Stimulated activated CD4-positive, alpha-beta T cell treated with anti-CD3 and anti-CD28 coated beads, Interleukin-4, amount 100 ng/mL, for 1 hour (primary cell): ENCODE data around the gene ZDHHC14.

Experiments used
- DNase-seq: peaks from one replicate; pipeline ENCODE4 v3.0.0-alpha.2; 2020

Gene ZDHHC14

DNA sequence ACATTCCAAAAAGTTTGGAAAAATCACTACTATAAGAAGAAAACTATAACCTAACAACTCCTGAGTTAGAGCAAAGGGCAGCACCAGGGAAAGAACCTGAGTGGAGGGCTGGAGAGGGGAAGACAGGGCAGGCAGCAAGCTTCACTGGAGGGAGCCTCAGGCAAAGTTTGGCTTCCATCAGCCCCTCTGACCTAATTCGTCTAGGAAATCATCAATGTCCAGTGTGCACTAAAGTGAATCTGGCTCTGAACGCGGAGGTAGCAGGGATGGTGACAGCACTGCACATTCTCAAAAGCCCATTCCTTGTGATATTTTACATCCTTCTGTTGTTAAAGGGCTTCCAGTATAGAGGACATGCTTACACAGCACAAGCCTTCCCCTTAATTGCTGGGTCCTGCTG, 87.1 kb downstream of the ZDHHC14 start:
- no peak for DNase-seq

DNA sequence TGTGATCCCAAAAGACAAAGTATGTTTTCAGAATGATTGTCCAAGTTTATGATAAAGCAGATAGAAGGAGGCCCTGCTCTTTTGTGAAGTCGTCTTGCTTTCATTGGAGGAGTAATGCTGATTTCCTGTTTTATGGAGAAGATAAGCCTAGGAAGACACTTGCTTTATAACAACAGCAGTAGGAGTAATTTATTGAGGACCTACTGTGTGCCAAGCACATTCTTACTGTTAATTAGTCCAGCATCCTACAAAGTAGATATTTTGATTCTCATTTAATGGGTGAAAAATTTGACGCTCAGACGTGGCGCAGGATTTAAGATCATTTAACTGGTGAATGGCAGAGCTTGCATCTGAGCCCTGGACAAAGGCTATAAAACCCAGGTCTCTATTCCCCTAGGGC, 87.6 kb downstream of the ZDHHC14 start:
- DNase-seq: no peak

DNA sequence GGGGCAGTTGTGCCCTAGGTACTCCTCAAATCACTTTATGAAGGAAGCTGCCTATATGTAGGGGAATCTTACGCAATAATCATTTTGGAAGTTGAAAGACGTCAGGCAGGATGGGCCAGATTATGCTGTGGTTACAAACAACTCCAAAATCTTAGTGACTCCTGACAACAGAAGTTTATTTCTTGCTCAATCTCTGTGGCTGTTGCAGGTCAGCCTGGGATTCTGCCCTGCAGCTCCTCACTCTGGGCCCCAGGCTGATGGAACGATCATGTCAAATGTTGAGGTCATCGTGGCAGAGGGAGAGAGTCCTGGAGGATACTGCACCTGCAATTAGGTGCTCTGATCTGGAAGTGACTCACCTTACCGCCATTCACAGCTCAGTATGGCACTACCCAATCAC, 88.4 kb downstream of the ZDHHC14 start:
- DNase-seq: no peak

DNA sequence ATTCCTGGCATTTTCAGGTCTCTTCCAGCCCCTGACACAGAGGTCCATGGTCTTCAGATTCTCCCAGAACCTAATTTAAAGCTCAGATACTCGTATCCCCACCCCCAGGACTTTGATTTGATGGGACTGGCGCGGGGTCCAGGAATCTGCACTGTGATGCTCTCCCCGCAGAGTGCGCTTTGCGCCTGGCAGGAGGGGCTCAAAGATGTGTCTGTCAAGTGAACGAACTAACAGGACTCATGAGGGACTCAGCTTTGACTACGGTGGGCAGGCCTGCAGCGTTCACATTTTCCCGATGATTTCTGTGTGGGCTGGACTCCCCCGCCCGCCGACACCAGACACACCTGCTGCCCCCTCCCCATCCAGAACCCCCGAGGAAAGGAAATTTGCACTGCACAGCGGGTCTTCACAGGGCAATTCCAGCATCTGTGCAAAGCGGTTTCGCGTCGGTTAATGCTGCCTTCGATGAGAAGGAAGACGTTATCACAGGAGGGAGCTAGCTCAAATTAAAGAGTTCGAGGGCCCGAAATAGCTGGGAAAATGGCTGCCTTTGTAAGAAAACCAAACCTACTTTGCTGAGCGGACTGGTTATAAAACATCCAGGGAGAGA, 90.2 kb downstream of the ZDHHC14 start:
- DNase-seq: no peak

DNA sequence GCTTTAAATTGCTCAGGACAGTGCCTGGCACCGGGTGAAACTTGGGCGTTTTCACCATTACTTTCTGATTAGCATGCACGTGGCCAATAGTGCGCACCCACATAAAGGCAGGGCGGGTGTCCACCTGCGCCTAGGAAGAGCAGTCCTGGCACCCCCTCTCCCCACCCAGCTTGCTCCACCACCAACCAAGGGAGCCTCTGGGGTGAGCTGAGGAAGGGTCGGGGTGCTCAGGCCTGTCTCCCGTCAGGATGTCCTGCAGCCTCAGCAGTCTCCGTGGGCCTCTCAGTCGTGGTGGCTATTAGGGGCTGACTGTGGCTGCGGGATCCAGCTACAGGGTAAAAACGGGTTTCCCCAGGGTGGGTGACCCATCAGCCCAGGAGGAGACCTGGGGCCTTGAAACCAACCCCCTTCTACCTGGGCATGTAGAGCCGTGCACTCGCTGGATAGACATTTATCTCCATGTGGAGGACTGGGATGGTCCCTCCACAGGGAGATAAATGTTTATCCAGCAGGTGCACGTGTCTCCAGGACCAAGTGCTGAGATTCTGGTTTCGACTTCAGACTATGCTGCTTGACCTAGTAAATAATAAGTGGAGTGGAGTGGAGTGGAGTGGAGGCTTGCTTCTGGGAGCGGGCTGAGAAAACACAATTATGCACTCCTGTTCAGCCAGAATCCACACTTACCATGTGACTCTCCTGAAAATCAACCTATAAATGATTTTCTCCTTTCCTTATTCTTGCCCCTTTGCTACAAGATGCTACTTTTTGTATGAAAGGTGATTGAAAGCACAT, 91.1 kb downstream of the ZDHHC14 start:
- DNase-seq: no peak

DNA sequence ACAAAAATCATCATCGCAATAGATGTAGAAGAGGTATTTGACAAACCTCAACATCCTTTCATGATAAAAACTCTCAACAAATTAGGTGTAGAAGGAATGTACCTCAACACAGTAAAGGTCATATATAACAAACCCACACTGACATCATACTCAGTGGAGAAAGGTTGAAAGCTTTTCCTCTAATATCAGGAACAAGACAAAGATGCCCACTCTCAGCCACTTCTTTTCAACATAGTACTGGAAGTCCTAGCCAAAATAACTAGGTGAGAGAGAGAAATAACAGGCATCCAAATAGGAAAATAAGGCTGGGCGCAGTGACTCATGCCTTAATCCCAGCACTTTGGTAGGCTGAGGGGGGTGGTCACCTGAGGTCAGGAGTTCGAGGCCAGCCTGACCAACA, 95.8 kb downstream of the ZDHHC14 start:
- DNase-seq: no peak

DNA sequence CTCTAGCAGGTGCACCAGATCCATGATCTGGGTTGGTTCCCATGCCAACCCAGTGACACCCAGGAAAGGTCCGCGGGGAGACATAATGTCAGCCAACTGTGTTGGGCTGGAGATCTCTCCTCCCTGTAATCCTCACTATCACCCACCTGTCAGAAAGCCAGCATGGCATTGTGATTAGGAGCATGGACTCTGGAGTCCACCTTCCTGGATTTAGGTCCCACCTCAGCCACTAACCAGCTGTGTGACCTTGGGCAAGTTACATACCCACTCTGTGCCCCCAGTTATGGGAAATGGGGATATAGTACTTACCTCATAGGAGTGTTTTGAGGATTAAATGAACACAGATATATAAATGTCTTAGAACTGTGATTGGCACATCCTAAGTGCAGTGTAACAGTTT, 97.9 kb downstream of the ZDHHC14 start:
- no peak for DNase-seq

DNA sequence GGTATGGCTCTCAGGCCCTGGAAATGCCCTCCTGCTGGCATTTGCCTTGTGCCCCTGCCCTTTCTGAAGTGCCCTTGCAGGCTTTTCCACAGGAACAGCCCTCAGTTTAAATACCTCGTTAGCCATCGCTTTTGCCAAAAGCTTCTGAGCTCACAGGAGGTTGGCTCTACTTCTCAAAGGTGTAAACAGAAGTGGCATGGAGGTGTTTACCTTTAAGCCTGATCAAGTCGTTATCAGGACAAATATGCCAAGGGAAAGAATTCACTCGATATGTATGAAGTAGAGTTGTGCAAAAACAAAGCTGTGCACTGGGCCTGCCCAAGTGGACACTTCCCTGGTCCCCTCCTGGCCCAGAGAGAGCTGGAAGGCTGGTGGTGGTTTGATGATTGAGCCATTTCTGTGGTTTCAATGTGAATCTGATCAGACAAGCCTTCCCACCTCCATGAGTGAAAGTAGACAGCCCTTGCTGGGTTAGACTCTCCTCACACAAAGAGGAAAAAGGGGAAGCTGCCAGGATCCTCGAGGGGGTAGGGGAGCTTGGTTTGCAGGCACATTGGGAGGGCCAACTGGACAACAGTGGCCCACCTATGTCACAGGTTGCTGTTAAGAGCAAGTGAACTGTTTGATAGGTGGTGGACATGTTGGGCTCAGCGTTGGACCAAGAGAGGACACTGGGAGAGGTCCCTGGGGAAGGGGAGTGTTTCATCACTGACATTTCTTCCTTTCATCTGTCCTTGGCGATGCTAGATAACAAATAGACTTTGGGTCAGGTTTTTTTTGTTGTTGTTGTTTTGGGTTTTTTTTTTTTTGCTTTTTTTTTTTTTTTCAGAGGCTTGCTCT, 98.7 kb downstream of the ZDHHC14 start:
- no peak for DNase-seq

DNA sequence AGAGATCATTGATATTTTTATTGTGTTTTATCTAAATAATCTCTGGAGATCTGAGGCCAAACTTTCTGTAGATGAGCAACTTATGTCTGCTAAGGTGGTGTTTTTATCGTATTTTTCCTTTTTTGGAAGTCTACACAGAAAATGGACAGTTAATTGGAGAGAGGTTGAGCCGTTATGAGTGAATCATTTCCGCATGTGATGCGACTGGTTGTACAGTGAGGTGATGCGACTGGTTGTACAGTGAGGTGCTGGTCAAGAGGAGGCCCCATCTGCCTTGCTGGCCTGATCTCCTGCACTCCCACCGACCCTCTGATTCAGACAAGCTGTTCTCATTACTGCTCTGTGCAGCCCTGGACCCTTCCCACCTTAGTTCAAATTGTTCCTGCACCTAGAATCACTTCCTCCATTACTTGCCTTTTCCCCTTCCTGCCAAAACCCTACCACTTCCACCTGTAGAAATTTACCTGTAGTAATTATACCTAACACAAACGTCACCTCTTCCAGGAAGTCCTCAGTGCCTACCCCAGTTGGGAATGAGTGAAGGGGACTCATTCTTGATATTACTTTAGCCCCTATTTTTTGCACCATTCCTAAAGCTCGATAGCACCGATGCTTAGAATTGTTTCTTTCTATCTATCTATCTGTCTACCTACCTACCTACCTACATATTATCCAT, 100.3 kb downstream of the ZDHHC14 start:
- DNase-seq: no peak

DNA sequence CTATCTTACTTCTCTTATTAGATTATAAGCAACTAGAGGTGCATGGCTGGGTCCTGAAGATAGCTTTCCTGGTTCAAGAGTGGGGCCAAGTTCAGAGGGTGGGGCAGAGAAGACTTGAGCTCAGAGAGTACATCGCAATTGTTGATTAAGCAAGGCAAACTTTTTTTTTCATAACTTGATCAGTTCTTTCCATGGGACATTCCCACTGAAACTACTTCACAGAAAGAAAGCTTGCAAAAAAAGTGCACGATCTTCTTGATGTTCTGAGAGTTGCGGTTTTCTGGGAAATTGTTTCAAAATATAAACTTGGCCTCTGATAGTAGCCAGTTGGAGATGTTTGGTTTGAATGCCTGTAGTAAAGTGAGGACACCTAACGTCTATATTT, 100.9 kb downstream of the ZDHHC14 start:
- no peak for DNase-seq

DNA sequence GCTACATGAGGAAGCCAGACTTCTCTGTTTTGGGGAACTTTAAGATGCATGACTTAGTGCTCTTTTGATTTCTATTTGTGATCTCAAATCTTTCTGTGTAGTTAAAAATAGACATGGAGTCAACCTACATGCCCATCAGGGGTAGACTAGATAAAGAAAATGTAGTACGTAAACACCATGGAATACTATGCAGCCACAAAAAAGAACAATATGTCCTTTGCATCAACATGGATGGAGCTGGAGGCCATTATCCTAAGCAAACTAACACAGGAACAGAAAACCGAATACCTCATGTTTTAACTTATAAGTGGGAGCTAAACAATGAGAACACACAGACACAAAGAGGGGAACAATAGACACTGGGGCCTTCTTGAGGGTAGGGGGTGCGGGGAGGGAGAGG, 102.8 kb downstream of the ZDHHC14 start:
- no peak for DNase-seq

DNA sequence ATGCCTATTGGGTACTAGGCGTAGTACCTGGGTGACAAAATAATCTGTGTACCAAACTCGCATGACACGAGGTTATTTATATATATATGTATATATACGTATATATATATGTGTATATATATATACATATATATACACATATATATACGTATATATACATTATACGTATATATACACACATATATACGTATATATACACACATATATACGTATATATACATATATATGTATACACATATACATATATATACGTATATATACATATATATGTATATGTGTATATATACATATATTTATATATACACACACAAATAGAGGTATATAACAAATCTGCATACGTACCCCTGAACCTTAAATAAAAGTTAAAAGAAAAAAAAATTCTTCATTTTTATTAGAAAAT, 103.2 kb downstream of the ZDHHC14 start:
- no peak for DNase-seq

DNA sequence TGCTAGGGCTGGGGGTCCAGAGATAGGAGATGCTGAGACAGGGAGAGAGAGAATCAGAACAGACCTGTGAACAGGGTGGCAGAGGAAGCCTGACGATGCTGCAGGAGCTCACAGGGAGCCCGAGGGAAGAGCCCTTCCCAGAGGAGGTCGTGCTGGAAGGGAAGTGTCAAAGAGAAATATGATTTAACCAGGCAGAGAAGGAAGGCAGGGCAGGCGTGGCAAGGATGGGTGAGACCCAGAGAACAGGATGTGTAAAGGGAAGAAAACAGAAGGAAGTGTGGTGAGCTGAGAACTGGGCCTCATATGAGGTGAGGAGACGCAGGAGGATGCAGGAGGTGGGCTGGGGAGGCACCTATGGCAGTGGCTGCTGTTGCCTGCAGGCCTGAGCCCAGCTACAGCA, 105.6 kb downstream of the ZDHHC14 start:
- no peak for DNase-seq

DNA sequence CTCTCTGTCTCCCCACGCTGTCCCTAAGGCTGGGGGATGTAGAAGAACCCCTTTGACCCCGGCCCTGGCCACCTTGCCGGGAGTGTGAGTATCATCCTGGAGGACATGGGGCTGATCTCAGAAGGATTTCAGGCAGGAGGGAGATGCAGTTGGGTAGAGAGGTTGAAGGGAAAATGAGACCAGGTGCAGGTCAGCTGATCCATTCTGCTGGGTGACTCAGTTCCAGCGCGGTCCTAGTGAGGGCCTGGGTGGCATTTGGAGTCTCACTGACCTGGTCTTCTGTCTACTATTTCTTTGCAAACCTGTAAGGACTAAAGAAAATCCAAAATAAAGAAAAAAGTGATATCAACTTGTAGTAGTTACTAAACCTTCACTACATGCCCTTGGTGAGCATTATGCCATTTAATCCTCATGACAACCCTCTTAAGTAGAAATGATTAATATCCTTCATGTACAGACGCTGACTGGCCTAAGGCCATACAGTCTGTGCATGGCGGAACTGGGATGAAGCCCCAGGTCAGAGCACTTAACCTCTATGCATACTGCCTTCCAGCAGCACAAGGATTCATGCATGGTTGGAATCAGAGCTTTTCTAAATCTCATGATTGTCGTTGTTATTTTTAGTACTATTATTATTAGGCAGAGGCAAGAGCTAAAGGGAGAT, 106.3 kb downstream of the ZDHHC14 start:
- DNase-seq: no peak

DNA sequence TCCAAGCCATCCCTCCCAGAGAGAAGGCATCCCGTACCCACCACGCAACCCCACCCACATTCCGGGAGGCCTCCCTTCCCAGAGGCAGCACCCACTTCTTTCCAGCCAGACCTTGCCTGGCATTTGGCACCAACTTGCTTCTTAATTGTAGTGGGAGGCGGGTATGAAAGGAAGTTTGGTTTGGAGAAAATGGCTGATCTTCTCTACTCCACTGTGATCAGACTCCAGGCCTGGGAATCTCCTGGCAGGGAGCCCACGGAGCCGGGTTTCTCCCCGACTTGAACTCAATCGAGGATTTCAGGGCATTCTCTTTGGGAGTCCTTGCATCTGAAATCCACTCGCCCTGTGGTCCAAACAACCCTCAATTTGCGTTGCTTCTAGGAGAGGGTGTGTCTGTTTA, 107.1 kb downstream of the ZDHHC14 start:
- DNase-seq: no peak

DNA sequence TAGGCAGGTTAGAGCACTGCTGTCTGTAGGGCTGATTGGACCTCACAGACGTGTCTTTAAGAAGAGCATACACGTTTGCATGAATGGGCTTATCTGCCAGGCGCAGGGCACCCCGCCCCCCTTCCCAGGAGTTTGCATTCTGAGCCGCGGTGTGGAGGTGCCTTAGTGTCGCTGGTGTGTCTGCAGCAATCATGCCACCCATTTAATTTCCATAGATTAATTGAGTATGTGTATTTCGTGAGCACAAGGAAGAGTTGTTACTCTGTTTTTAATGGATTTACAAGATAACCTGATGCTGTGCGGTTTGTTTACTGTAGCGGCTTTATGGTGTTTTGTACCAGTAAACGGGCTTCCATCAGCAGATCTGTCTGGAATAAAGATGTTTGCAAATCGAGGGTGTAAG, 107.7 kb downstream of the ZDHHC14 start:
- DNase-seq: no peak

DNA sequence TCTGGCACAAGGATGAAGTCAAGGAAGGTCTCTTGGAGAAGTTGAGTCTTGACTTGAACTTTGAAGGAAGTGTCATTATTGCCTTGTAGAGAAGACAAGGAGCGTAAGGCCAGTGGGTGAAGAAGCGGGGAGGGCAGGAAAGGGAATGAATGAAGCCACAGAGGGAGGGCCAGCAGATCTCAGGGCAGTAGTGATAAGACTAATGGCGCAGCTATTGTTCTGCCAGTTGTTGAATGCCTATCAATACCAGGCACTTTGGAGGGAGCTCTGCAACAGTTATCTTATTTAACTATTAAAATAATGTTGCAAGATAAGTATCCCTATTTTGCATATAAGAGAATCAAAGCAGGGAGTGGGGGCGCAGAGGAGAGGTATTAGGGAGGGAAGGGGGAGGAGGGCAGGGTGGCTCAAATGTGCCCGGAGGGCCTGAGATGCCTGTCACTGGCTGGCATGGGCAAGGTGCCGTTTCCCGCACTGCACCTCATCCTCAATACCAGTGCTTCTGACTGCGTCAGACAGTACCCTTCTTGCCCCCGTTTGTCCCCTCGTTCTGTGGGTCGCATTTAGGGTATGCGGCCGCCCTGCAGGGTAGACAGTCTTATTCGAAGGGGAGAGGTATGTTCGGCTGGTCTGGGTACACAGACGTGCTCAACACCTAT, 109.8 kb downstream of the ZDHHC14 start:
- DNase-seq: no peak

DNA sequence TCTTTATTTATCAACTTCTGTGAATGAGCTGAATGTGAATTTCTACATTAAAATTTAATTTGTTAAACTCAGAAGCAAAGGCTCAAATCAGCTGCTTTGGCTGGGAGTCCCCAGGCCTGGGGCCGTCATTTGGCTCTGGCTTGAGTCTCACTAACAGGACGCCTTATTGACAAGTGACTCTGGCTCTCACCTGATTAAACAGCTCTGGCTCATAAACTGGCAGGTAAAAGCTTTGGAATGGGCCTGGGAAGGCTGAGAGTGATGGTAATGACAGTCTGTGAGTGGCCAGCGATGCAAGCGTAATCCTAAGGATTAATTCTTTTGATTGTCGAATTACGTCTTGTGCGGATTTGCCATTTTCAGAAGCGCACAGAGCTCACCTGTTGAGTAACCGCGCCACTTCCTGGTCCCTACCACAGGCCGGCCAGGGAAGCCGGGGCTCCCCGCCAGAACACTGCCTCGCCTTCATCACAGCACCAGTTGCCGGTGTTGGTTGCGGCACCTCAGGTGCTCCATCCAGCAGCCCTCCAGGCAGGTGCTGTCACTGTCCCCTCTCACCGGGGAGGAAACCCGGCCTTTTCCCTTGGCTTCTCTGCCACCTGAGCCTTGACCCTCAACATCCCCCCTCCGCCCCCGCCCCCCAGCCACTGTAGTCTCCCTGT, 110.7 kb downstream of the ZDHHC14 start:
- DNase-seq: no peak

DNA sequence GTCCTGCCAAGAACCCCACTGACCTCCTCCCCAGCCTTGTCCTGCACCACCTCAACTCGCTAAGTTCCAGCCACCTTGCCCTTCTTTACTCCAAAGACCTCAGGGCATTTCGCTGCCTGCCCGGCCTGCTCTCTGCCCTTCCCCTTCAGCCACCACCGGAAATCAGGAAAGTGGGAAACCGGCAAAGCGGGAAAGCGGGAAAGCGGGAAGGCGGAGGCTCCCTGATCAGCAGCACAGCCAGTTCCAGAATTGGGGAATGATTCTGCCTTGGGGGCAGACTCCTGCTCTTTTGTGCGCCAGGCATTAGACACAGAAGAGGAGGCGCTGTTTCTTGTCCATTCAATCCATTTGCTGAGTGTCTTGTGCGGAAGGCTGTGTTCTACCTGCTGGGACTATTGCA, 111.3 kb downstream of the ZDHHC14 start:
- no peak for DNase-seq

DNA sequence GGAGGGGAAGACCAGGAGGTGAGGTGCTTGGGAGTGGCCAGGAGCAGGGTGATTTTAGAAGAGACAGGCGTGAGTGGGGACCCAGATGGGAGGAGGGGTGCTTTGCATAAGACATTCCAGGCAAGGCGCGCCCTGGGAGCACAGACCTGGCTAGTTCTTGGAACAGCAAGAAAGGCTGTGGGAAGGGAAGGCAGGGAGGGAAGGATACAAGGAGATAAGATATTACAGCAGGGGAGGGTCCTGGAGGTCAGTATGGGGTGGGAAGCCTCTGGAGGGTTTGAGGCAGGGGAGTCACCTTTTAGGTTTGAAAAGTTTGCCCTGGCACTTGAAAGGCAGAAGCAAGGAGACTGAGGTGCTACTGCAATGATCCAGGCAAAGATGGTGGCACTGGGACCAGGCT, 111.8 kb downstream of the ZDHHC14 start:
- DNase-seq: no peak

DNA sequence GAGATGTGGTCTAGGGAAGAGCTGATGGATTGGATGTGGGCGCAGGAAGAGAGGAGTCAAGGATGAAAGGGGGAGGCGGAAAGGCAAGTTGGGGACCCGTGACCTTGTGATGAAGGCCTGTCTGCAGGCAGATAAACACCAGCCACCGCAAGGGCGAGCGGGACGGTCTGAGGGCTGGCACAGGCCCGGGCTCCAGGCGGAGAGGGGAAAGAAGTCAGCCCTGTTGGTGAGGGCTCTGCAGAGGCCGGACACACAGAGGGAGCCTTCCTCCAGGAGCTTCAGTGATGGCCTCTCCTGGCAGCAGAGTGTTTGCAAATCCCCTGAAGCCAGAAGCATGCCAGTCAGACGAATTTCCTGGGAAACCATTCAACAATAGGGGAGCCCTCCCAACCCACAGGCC, 112.2 kb downstream of the ZDHHC14 start:
- DNase-seq: no peak

DNA sequence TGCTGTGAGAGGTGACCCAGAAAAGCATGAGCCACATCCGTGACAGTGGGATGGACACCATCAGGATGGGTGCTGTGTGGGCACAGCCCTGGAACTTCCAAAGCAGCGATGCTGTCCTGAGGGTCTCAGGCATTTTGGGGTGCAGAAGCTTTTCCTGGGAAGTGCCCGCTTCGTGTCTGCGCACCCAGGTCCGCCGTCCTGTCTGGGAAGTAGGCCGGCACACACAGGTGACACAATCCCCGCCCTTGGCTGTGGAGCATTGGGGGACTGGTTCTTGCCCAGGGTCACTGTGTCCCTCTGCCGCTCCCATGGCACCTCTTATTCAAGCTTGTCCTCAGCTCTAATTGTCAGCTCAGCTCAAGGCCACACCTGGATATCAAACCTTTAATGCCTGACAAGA, 112.6 kb downstream of the ZDHHC14 start:
- DNase-seq: no peak
